Fibroblast of lung (primary cell): ENCODE data around the gene AGO3.

Source experiments
- CTCF ChIP-seq, 2 donors: IDR thresholded peaks in 1 of 2; conservative IDR thresholded peaks in 1 of 2; 1 replicate in 1 of 2; 2 replicates in 1 of 2; pipeline ENCODE4 v1.5.1; 2011 to 2012; ENCODE audit warnings: low read length in 2 of 2, control low read depth in 1 of 2, inconsistent platforms in 1 of 2, low read depth in 1 of 2, mild to moderate bottlenecking in 1 of 2
- EZH2 ChIP-seq: IDR thresholded peaks from 2 replicates; pipeline ENCODE4 v1.5.1; 2012; ENCODE audit warnings: low read length, control low read depth, mild to moderate bottlenecking; ENCODE audit errors: missing control alignments

GRCh38 chr1:35881850-35882273 lies 49.0 kb upstream of the AGO3 start:
- TF ChIP-seq CTCF (conservative IDR thresholded peaks at IDR 0.05 in 1 of 2, IDR thresholded peaks at IDR 0.05 in 1 of 2; ENCODE audit: low read depth in 1 of 2, low read length in 2 of 2), result no peak
- no peak for TF ChIP-seq EZH2
